ENCODE data around the gene GYS2.

GYS2 gene

GRCh38 chr12:21566907-21567394 lies 37.7 kb downstream of the GYS2 start:
- DNase-seq (ENCODE audit: low spot score) = no peak
- TF ChIP-seq, protein P1, sequence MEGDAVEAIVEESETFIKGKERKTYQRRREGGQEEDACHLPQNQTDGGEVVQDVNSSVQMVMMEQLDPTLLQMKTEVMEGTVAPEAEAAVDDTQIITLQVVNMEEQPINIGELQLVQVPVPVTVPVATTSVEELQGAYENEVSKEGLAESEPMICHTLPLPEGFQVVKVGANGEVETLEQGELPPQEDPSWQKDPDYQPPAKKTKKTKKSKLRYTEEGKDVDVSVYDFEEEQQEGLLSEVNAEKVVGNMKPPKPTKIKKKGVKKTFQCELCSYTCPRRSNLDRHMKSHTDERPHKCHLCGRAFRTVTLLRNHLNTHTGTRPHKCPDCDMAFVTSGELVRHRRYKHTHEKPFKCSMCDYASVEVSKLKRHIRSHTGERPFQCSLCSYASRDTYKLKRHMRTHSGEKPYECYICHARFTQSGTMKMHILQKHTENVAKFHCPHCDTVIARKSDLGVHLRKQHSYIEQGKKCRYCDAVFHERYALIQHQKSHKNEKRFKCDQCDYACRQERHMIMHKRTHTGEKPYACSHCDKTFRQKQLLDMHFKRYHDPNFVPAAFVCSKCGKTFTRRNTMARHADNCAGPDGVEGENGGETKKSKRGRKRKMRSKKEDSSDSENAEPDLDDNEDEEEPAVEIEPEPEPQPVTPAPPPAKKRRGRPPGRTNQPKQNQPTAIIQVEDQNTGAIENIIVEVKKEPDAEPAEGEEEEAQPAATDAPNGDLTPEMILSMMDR (IDR thresholded peaks at IDR 0.05) = no peak
- Histone ChIP-seq H3K4me3 (no peak overlapping the region), H3K27ac (no peak overlapping the region)

GRCh38 chr12:21566223-21566906 lies 38.3 kb downstream of the GYS2 start:
- no peak overlapping the region for H3K27ac ChIP-seq

DNA sequence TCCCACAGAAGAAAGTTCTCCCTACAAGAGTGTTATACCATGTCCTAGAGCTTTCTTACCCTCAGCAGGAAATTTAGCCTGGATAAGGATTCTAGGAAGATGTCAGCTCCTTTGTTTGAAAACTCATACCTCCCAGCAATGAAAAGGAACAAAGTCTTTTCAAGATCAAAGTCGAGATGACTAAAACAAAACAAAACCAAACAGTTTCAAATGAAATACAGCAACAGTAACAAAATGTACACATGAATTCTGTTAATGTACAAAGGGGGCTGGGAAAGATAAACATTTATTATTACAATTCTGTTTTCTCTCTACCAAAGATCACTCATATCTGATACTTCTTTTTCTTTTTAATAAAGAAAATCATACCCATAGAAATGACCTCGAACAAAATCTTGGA lies 41.8 kb downstream of the GYS2 start:
- Histone ChIP-seq H3K27ac (no peak overlapping the region), H3K4me3 (no peak overlapping the region)
- TF ChIP-seq, protein P1 (IDR thresholded peaks at IDR 0.05) = no peak
- no peak for DNase-seq (ENCODE audit: low spot score)

More at GRCh38 chr12:21566223-21566906, 38.3 kb downstream of the GYS2 start:
- H3K4me3 ChIP-seq = no peak overlapping the region
- TF ChIP-seq, protein P1 (IDR thresholded peaks at IDR 0.05) = no peak
- DNase-seq (ENCODE audit: low spot score) = no peak

DNA sequence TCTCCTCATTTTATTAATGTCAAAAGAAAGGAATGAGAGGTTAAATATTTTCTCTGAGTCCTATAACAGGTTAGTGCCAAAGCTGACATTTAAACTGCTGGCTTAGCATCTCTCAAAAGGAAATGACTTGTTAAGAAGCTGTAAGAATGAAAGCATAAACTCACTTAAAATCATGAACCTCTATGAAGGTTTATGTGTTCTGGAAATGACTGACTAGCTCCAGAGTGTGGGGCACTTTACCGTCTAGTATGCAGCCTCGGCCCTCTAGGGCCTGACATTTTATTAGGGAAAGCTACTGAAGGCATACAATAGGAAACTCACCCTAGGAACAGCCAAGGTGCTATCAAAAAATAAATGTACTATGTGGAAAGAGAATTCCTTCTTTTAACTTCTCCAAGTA lies 43.5 kb downstream of the GYS2 start:
- DNase-seq (ENCODE audit: low spot score) = no peak
- H3K4me3 ChIP-seq = no peak overlapping the region
- no peak overlapping the region for H3K27ac ChIP-seq
- TF ChIP-seq, protein P1 (IDR thresholded peaks at IDR 0.05) = no peak

DNA sequence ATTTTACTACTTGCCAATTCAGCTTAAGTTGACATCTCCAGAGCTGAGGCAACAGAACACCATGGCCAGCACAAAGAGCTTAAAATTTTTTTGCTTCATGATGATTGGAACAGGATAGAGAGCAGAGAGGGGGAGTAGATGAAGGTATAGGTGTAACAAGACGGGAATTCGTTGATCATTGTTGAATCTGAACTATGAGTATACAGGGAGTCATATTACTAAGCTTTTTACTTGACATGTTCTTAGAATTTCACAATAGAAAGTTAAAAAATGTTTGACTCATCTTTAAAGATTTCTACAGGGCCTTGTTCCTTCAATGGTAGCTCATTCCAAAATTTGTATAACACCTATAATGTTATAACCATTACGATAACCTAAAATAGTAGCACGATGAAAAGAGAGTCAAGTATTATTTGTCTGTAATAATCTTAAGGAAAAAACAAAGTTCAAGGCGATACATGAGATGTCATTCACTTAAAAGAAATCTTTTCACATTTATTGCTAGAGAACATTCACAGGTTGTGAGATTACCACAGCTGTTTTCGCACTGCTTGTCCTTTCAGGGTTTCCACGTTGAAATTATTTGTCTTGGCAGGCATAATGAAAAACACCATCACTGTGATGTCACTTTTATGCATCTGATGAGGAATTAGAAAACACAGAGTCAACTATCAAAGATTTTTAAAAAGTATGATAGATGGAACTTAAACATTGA lies 44.6 kb downstream of the GYS2 start:
- TF ChIP-seq, protein P1 (IDR thresholded peaks at IDR 0.05) = no peak
- Histone ChIP-seq H3K27ac (no peak overlapping the region), H3K4me3 (no peak overlapping the region)
- DNase-seq (ENCODE audit: low spot score) = no peak

GRCh38 chr12:21558100-21558679 lies 46.5 kb downstream of the GYS2 start:
- H3K4me3 ChIP-seq = no peak overlapping the region
- TF ChIP-seq, protein P1 (IDR thresholded peaks at IDR 0.05) = no peak
- DNase-seq (ENCODE audit: low spot score) = no peak
- no peak overlapping the region for H3K27ac ChIP-seq

All from coronary artery (tissue), 2 donors.